Ishikawa (cell line): ENCODE measurements around the gene MARF1.

ENCODE experiments used
- CEBPB ChIP-seq: IDR thresholded peaks from 2 replicates; pipeline ENCODE4 v1.6.1; 2012
- EP300 ChIP-seq: IDR thresholded peaks from 2 replicates; pipeline ENCODE4 v1.6.1; 2012; ENCODE audit warnings: borderline replicate concordance
- FOXM1 ChIP-seq: IDR thresholded peaks from 2 replicates; pipeline ENCODE4 v1.6.1; 2012; ENCODE audit warnings: low read depth, borderline replicate concordance
- TCF12 ChIP-seq: IDR thresholded peaks from 2 replicates; pipeline ENCODE4 v1.6.1; 2012; ENCODE audit warnings: low read depth
- YY1 ChIP-seq: IDR thresholded peaks from 2 replicates; pipeline ENCODE4 v1.6.1; 2012; ENCODE audit warnings: low read depth
- ZBTB7A ChIP-seq: IDR thresholded peaks from 2 replicates; pipeline ENCODE4 v1.6.1; 2012; ENCODE audit warnings: low read depth

DNA sequence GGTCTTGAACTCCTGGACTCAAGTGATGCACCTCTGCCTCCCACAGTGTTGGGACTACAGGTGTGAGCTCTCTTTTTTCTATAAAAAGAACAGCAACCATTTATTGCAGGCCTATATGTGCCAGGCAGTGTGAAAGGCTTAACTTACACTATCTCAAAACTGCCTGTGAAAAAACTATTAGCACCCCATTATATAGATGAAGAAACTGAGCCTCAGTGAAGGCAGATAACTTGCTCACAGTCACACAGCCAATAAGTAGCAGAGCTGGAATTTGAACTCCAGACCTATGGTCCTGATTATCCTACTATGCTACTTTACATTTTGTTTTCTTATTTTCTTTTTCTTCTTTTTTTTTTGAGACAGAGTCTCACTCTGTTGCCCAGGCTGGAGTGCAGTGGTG lies 22.2 kb upstream of the MARF1 start:
- no peak for TF ChIP-seq CEBPB
- no peak for TF ChIP-seq YY1
- TF ChIP-seq EP300 = no peak
- no peak for TF ChIP-seq ZBTB7A
- TF ChIP-seq TCF12 = no peak
- TF ChIP-seq FOXM1 = no peak
